Limb (tissue), 2 donors: ENCODE measurements around the gene ZNF534.
"Not testable (repeated sequence)": the region's sequence is repeated elsewhere in the genome, so short reads cannot be mapped to it uniquely, and the experiment has no call there.

Experiments
- DNase-seq, 2 donors: peaks; one replicate each; pipeline ENCODE4 v3.0.0-alpha.2; 2016; ENCODE audit errors: extremely low spot score in 2 of 2

ZNF534 gene

GRCh38 chr19:52428937-52429336, at the start of gene ZNF534:
Gene ZNF534 (plus strand): TSS chr19:52429148. CDS start chr19:52431475, 2,327 bp downstream.
- no peak for DNase-seq

- no peak for DNase-seq
Measured at GRCh38 chr19:52391135-52391534, 37.8 kb upstream of the ZNF534 start.

GRCh38 chr19:52397310-52398080, 31.5 kb upstream of the ZNF534 start, which contains the start of gene ZNF528:
Gene ZNF528 (plus strand): TSS chr19:52397849. CDS start chr19:52402014, 4,165 bp downstream.
- DNase-seq = peak; percentile 96 to 99

- DNase-seq = no peak
Measured at GRCh38 chr19:52398081-52398441, 30.9 kb upstream of the ZNF534 start.

- no peak for DNase-seq
Measured at GRCh38 chr19:52410276-52410675, 18.7 kb upstream of the ZNF534 start.

GRCh38 chr19:52415711-52416110, 13.2 kb upstream of the ZNF534 start:
- DNase-seq = no peak

- DNase-seq = no peak
Measured at GRCh38 chr19:52442179-52442578, 13.2 kb downstream of the ZNF534 start.

GRCh38 chr19:52444506-52444905, 15.6 kb downstream of the ZNF534 start:
- no peak for DNase-seq

GRCh38 chr19:52451241-52451640, 22.3 kb downstream of the ZNF534 start:
- DNase-seq = no peak

GRCh38 chr19:52453324-52454094, 24.6 kb downstream of the ZNF534 start, which contains the start of gene ZNF578:
Gene ZNF578 (plus strand): TSS chr19:52453553. CDS start chr19:52501846, 48,293 bp downstream.
- DNase-seq = peak; percentile 91 to 92

GRCh38 chr19:52464798-52465470, 36.0 kb downstream of the ZNF534 start:
- no peak for DNase-seq

GRCh38 chr19:52473655-52474350, 44.9 kb downstream of the ZNF534 start:
- no peak for DNase-seq

- no peak for DNase-seq
Measured at GRCh38 chr19:52474351-52475127, 45.6 kb downstream of the ZNF534 start.

GRCh38 chr19:52484111-52484743, 55.3 kb downstream of the ZNF534 start:
- not testable (repeated sequence) for DNase-seq

- DNase-seq = not testable (repeated sequence)
Measured at GRCh38 chr19:52485064-52485463, 56.1 kb downstream of the ZNF534 start.

- not testable (repeated sequence) for DNase-seq
Measured at GRCh38 chr19:52485561-52486240, 56.8 kb downstream of the ZNF534 start.

GRCh38 chr19:52492201-52492993, 63.4 kb downstream of the ZNF534 start:
- peak; percentile 43 to 64 for DNase-seq

GRCh38 chr19:52492994-52493470, 64.1 kb downstream of the ZNF534 start:
- peak; percentile 7 to 39 for DNase-seq
